Hematopoietic multipotent progenitor cell treated with erythropoietin and hydrocortisone succinate and interleukin-3 and kit ligand, for 17 days (in vitro differentiated cells): ENCODE results near the gene STEAP1B.

Source experiments
- DNase-seq: peaks from one replicate; pipeline ENCODE4 v3.0.0-alpha.2; 2015; ENCODE audit warnings: low spot score

The STEAP1B gene

DNA sequence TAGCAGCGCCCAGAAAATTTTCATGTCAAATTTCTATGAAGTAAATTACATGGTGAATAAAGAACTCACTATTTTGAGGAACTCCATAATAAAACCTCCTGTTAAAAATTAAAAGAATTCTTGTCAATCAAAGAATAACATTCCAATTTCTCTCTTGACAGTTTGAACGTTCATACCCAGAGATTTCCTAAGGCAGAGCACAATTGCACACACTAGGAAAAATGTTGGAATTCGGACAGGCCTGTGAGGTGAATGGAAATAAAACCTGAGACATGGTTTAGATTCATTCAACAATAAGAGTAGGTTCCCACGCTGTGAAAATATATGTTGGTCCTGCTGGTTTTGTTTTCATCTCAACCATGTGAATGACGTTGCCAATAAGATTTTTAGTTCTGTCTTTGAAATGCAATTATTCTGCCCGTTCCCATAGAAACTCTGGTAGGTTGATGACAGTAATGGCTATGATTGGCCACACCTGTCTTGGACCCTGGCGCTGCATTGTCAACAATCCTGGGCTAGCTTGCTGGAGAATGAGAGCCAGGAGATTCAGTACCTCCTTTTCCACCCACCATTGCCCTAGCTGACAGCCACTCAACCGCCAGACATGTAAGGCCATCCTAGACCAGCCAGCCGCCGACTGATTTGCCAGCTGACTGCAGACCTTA lies 99.7 kb downstream of the STEAP1B start:
- DNase-seq = no peak

DNA sequence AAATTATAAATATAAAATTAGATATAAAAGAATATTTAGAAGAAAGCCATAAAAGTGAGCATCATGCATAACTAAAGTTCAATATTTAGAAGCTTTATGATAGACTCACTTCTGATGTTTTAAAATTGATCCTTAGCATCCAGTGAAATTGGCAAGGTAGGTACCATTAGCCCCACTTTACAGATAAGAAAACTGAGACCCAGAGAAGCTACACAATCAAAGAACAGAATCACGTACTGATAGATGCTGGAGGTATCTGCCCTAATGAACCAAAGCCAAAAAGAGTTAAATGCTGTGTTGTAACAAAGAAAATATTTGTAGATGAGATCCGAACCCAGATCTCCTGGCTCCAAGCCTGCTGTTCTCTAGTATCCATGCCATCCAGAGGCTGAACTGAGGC lies 100.4 kb downstream of the STEAP1B start:
- no peak for DNase-seq

DNA sequence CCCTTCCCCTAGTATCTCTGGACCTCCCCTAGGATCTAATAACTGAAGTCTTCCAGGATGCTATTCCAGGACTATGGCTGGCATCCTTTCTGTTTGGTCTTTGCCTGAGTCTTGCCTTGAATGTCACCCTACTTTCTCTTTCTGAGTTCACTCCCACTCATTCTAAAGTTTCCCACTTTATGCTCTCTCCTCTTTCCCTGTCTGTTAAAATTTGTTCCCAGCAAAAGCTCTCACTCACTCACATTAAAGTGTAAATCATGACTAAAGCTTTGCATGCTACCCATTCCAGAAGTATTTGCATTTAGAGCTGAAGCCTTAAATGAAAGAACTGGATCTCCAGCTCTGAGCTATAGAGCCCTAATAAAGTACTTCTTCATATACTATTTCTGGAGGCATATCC lies 100.9 kb downstream of the STEAP1B start:
- no peak for DNase-seq

DNA sequence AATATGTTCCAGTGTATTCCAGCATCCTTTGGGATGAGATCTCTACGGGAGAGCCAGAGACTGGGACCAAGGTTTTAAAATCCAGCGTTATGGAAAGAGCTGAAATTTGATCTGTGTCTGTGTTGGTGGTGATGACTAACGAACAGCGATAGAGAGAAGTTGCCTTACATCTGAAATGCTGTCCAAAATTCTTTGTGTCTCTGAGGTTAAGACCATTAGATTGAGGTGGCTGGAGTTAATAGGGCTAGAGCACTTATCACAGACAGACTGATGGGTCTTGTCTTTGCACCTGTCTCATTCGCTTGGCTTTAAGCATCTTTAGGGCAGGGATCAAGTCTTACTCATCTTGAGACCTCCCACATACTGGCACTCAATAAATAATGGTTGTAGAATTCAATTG lies 102.0 kb downstream of the STEAP1B start:
- DNase-seq = no peak

DNA sequence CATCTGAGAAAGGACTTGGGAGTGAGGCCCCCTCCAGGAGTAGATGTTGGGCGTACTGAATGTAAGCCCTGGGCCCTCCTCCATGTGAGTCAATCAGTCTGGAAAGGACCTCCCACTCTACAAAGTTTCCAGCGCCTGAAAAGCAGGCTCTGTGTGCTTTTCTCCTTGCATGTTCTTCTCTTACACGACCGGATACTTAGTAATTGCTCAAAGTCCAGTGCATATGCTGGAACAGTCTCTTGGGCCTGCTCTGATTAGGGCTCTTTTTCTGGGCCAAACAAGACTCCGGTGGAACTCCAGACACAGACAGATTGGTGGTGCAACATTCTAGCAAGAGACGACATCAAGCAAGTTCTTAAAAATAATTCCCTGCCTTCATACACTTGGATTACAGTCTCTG lies 104.8 kb downstream of the STEAP1B start:
- DNase-seq = no peak

DNA sequence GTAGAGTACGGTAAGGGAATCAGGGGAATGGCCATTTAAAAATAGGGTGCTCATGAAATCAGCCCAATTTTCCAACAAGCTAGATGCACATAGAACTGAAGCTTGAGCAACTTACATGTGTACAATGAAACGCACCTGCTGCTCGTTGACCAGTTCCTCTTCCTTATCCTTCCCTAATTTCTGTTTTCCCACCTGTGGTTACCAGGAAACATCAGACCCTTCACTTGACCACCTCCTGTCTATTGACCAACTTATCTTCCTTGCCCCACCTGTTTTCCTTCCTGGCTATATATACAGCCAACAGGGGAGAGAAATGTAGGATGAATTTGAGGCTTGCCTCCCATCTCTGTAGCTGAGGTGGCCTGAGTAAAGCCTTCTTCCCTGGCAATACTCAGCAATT lies 105.2 kb downstream of the STEAP1B start:
- no peak for DNase-seq

DNA sequence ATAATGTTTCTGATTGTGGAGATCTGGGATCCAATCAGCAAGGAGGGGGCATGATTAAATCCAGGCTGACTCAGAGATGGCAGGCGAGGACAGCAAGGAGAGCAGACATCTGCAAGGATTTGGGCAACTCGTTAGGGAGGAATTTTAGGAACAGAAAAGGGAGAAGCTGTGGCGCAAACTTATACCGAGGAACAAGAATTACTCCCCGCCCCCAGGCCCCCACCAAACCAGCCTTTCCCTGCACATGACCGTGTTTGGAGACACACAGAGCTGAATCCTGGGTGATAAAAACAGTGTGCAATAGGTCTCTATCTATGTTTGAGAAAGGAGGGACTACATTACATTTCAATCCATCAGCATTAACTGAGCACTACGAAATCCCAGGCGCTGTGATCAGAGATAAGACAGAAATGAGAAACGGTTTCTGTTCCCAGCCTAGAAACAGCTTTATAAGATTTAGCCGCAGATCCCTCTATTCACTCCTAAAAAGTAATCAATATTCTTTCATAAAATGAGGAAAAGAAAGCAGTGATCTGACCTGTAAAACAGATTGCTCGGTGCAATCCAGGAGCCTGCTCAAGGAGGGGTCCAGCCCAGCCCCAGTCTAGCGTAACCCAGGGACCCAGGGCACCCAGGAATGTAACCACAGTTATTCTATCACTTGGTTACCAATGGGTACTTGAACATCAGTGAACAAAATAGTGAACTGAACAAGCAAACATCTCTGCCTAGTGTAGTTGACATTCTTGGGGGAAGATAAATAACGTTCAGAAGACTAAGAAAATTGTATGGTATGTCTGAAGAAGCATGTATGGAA lies 105.9 kb downstream of the STEAP1B start:
- DNase-seq = no peak

DNA sequence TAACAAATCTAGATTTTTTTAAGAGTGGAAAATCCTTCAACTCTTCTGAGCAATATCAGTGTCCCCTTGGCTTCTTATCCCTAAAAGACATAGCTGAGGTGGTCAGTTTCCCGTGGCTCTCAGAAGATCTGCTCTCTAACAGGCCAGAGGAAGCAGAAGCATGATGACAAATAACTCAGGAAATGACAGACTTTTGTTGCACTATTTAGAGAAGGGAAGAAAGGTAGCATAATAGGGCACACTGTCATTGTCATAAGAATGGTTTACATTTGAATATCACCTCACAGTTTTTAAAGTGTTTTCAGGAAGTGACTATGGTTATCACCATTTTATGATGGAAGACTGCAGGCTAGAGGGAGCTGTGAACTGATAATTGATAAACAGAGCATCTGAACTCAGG lies 109.5 kb downstream of the STEAP1B start:
- DNase-seq = no peak

DNA sequence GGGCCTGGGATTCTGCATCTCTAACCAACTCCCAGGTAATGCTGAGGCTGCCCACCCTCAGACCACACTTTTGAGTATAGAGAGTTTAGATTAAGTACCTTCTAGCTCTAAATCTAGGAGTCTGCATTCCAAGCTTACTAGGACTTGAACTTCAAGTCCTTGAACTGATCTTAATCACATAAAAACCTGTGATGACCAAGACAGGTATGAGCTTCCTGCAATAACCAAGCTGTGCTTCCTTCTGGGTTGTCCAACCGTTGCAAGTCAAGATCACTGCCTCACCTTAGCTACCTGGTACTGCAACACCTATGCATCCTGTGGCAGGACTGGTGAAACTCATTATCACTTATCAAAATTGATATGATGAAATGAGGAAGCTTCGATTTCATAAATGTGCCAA lies 110.1 kb downstream of the STEAP1B start:
- no peak for DNase-seq

DNA sequence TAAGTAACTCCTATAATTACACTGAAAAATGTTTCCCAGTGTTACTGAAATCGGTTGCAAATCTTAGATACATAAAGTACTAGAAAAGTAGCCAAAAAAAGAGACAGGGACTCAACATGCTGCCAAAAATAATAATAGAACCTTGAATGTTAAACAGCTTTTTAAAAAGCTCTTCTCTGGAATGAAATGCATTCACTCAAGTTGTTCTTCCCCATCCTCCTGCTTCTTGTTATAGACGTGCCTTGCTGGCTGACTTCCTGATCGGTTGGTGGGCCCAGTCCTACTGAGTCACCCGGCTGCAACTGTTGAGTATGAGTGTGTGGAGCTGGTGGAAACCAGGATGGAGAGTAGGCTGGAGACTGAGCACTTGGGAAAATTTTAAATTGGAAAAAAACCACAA lies 112.4 kb downstream of the STEAP1B start:
- DNase-seq = no peak

DNA sequence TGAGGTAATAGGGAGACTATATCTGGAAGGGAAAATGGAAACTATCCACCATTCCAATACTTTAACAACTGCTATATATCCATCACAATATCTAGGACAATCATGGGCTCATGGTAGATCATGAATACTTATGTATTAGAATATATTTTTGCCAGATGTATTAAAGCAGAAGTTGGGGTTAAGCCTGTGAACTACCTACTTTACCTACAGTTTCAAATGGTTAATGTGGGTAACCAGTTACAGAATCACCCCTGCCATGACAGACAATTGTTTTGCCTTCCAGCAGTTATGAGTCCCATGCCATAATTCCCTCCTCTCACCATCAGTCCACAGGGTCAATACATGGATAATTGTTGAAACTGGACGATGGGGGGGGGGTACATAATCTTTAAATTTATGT lies 113.1 kb downstream of the STEAP1B start:
- DNase-seq = no peak

DNA sequence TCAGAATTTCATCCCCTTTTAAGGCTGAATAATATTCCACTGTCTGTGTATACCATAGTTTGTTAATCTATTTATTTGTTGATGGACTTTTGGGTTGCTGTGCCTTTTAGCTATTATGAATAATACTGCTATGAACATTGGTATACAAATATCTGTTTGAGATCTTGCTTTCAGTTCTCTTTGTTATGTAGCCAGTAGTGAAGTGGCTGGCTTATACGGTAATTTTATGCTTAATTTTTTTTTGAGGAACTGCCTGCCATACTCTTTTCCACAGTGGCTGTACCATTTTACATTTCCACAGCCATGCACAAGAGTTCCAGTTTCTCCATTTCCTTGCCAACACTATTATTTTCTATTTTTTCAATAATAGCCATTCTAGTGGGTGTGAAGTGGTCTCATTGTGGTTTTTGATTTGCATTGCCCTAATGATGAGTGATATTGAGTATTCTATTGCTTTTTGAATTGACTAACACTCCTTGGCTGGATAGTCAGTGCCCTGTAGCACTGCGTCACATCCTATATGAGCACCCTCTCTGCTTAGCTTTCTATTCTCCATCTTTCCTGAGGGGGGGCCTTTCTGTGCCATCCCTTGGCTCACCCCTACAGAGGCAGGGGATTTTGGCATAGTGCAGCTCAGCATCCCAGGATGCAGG lies 113.7 kb downstream of the STEAP1B start:
- DNase-seq = no peak

DNA sequence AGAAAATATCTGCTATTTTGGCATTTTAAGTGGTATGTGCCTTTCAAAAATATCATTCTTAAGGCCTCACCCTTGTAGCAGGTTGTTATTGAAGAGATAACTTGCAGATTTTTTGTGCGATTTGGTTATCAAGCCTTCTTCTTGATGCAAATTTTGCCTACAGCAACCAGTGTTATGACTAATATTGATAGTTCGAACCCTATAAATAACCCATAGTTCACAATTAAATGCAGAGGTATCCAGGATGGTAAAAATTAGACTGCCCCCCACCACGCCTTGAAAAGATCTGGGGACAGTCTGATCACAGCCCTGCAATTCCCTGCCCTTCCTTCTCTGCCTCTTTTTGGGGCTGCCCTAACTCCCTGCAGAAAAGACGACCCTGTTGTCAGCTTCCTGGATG lies 114.7 kb downstream of the STEAP1B start:
- DNase-seq = no peak

DNA sequence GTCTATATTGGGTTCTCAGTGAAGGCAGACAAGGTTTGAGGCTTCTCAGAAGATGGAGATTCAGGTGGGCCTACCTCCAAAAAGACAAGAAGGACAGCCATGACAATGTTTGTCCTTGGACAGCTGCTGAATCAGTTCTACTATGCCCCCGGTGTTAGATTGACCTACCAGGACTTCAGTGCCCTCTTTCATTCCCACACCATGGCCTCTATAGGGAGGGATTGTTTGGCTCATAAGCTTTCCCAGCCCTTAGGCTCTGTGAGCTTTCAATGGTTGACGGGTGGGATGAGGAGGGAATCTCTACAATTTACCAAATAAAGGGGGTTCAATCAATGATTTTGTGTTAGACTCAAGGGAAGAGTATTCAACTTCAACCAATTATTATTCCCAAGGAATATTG lies 119.7 kb downstream of the STEAP1B start:
- DNase-seq = no peak

DNA sequence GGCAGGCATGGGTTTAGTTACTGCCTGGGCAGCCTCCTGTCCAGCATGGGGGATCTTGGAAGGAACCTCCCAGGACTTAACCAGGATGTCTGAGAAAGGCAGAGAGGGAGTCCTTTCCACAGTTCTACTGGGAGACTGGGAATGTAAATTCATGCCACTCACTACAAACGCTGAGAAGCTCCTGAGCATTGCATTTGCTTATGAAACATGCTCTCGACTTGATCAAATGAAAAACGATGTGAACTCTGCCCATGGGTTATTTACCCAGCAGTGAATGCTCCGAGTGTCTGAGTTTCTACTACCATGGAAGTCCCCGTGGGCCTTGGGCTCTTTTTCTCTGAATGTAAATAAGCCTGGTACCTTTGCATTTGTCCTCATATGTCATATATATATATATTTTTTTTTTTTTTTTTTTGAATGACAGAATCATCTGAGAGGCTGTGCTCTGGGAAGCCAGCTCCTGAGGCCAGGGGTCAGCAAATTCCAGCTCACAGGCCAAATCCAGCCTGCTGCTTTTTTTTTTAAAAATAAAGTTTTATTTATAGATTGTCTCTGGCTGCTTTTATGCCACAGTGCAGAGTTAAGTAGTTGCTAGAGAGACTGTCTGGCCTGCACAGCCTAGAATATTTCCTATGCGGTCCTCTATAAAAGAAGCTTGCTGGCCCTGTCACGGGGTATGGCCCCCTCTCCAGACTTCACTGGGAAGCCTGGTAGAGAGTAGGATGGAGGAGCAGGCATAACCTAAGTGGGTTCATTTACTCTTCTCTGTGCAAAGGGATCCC lies 121.6 kb downstream of the STEAP1B start:
- no peak for DNase-seq

DNA sequence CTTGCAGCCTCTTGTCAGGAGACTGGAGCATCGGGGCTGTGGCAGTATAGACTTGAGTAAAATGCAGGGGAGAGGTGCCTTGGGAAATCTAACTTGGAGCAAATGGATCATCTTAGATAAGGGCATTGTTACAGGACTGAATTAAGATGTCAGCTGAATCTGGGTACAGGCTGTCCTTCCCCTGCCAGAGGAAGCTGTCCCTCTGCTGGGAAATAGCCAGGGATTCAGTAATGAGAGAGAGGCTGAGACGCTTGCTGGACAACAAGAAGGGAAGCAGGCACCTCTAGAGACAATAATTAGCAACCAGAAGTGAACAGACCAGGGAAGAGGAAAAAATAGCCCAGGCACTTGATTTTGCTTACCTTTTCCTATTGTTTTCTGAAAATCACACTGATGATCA lies 122.3 kb downstream of the STEAP1B start:
- no peak for DNase-seq

DNA sequence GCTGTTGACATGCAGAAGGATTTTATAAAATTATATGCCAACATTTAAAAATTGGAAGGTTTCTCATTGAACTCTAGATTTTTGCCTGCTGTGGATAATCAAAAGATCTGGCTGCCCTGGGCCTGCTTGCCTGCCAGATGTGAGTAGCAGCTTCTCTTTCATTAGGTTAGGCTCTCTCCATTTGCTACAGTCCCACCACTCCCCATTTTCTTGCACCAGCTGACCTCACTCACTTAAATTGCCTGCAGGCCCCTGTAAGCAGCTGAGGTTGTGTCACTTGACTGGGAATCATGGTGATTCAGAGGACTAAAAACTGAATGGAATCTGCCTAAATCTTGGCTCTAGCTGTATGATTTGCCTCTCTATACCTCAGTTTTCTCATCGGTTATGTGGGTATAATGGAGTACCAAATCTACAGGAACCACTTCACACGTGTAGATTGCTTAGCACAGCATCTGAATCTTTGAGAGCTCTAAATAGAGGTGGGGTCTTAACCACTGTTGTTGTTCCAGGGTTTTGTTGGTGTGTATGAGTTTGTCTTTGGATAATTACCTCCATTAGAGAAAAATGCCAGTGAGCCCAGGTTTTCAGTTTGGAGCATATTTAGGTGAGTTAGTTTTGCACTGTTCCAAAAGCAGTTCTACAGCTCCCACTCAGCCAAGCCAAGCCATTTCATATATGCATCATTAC lies 124.5 kb downstream of the STEAP1B start:
- no peak for DNase-seq

DNA sequence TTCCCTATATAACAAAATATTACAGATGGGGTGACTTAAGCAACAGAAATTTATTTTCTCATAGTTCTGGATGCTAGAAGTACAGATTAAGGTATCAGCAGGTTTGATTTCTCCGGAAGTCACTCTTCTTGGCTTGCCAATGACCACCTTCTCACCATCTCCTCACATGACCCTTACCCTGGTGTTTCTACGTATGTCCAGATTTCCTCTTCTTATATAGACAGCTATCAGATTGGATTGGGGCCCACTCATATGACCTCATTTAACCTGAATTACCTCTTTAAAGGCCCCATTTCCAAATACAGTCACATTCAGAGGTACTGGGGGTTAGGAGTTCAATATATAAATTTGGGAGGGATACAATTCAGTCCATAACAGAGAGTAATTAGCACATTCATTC lies 126.1 kb downstream of the STEAP1B start:
- DNase-seq = no peak

DNA sequence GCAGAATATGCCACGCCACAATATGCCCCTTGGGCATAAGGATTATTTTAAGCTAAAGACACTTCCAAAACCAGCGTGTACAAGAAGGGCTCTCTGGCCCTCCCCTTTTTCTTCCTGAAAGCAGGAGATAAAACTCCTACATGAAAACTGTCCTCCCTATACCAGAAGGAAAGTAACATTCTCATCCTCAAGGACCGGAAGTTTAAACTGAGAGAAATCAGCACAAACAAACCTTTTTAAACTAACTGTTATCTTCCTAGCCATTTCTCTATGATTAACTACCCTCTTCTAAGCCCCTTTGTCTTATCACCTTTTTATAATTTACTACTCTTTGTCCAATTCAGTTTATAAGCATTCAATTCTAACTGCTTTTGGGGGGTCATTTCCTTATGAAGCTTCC lies 126.6 kb downstream of the STEAP1B start:
- no peak for DNase-seq

DNA sequence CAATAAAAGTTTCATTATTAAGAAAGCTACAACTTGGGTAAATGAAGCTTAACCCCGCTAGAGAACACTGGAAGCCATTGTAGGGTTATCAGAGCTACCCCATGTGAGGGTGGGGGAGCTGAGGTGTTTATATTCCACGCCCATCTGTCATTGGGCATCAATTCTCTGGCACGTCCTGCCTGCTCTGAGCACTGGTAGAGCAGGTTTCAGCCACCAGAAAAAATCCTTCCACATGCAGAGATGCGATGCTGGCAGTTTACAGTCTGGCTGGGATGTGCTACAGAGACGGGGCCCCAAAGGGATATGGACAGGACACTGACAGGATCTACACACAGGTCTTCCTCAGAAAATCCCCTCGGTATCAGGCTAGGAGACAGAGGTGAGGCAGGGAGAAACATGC lies 127.1 kb downstream of the STEAP1B start:
- DNase-seq = no peak

DNA sequence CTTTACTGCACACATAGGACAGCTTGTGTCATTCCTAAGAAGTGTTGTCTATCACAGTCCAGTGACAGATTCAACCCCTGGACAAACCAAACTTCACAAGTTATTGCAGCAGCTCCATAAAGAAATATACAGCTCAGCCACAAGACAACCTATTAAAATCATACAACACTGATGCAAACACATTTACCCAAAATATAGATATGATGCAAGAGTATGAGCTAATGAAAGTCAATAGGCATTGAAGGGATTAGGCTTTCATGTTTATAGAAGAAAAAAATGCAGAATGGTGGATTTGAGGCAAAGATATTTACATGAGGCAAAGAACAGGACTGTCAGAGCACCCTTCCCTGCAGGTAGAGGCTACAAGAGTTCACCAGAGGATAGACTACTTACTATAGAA lies 128.1 kb downstream of the STEAP1B start:
- DNase-seq = no peak
